Colonic mucosa (tissue), 4 donors: Measurements from ENCODE around the gene P2RX1. TPM values are rescaled to one million over a fixed set of nuclear protein-coding genes. Genes with fewer than 3 reads are reported as not detected.

Source experiments
- DNase-seq: peaks from one replicate; pipeline ENCODE4 v3.0.0-alpha.2; 2020
- H3K27ac ChIP-seq: fragments of 200-600 bp; one replicate; pipeline ENCODE4 v1.8.0; 2021
- H3K27me3 ChIP-seq: fragments of 200-600 bp; one replicate; pipeline ENCODE4 v1.8.0; 2021
- H3K36me3 ChIP-seq: fragments of 200-600 bp; one replicate; pipeline ENCODE4 v1.8.0; 2021
- H3K4me1 ChIP-seq: fragments of 200-600 bp; one replicate; pipeline ENCODE4 v1.8.0; 2021; ENCODE audit warnings: mild to moderate bottlenecking
- H3K4me3 ChIP-seq: fragments of 200-600 bp; one replicate; pipeline ENCODE4 v1.8.0; 2021
- H3K9ac ChIP-seq, 2 donors: one replicate each; pipeline ENCODE4 v1.7.0; 2013; ENCODE audit warnings: control low read depth in 2 of 2, low read depth in 2 of 2, low read length in 2 of 2
- H3K9me3 ChIP-seq: fragments of 200-600 bp; one replicate; pipeline ENCODE4 v1.8.0; 2021
- CTCF ChIP-seq: fragments of 200-600 bp; IDR thresholded peaks from one replicate; pipeline ENCODE4 v1.8.0; 2022; ENCODE audit warnings: antibody characterized with exemption, mild to moderate bottlenecking
- intact Hi-C: fragments of 100-400 bp; cut with DNase I; formaldehyde crosslinking; loops from one replicate; pipeline ENCODE4 v1.14.1; 2022
- total RNA-seq, 2 donors: library from RNA; stranded (reverse); fragmentation: NEBNext Ultra II Directional in 1 of 2; extraction: Animal tissue kit (Norgen Biotek cat#: 25700) in 1 of 2; gene quantifications; one replicate each; pipeline ENCODE4 v1.2.1, GENCODE V29; 2021
- donor health status: healthy.
- donor health status: DM: no; HTN: no; CAD: no.
- donor health status: DM: no; HTN: no; CAD: no.

The P2RX1 gene
- total RNA-seq, 2 donors from 2014 or later: 2.7 to 4.8 TPM

DNA sequence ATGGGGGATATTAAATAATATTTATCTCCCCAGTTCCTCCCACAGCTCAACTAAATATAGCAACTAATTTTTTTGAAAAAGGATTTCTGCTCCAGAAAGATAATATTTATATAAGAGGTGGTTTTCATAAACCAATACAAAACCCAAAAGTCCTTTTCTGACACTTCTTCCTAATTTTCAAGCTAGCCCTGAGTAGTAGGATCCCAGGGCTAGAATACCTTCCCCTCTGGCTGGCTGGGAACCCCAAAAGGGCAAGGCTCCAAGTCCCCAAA lies 46.6 kb upstream of the P2RX1 start:
- Histone ChIP-seq H3K9me3 (no peaks in the 10 kb centered on the region), H3K36me3 (no peaks in the 10 kb centered on the region), H3K9ac (peak overlapping the region; percentile 85 to 95), H3K4me1 (peaks cover 47% of the 10 kb centered on the region), H3K27me3 (no peaks in the 10 kb centered on the region), H3K4me3 (peak overlapping the region; percentile 76), H3K27ac (peak overlapping the region; percentile 97)
- TF ChIP-seq CTCF: no peak
- no peak for DNase-seq
- intact Hi-C loops: no loop called here

GRCh38 chr17:3962217-3962964 lies 46.1 kb upstream of the P2RX1 start:
- Histone ChIP-seq H3K36me3 (no peaks in the 10 kb centered on the region), H3K4me1 (peaks cover 42% of the 10 kb centered on the region), H3K9me3 (no peaks in the 10 kb centered on the region), H3K4me3 (peak overlapping the region; percentile 76), H3K27me3 (no peaks in the 10 kb centered on the region), H3K9ac (peak overlapping the region; percentile 85 to 95), H3K27ac (peak overlapping the region; percentile 97)
- DNase-seq: no peak
- intact Hi-C loops: no loop called here
- TF ChIP-seq CTCF: no peak

- Histone ChIP-seq H3K9ac (peak overlapping the region; percentile 52 to 95), H3K27me3 (no peaks in the 10 kb centered on the region), H3K9me3 (no peaks in the 10 kb centered on the region), H3K4me1 (peaks cover 39% of the 10 kb centered on the region), H3K36me3 (no peaks in the 10 kb centered on the region), H3K4me3 (peak overlapping the region; percentile 1), H3K27ac (peak overlapping the region; percentile 97)
- peak; percentile 74 for DNase-seq
- TF ChIP-seq CTCF: no peak
- intact Hi-C loops: no loop called here
Measured at GRCh38 chr17:3961564-3962047, 45.3 kb upstream of the P2RX1 start.

DNA sequence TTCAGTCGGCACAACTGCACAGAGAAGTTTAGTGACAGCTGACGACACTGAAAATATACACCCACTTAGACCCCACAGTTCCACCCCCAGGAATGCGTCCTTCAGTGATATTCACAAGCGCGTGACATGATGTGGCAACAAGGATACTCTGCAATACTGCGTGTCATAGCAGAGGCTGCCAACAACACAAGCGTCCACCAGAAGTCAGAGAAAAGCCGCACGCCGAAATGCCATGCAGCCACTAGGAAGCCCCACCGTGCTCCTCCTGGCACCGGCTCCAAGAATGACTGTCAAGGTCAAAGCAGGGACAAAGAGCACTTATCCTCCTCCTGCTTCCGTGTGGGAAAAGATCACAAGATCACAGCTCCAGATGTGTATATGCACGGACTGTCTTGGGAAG lies 44.5 kb upstream of the P2RX1 start:
- Histone ChIP-seq H3K27ac (peak overlapping the region; percentile 97), H3K4me3 (no peak overlapping the region), H3K9me3 (no peaks in the 10 kb centered on the region), H3K4me1 (peaks cover 39% of the 10 kb centered on the region), H3K27me3 (no peaks in the 10 kb centered on the region), H3K9ac (peak overlapping the region; percentile 48 to 95), H3K36me3 (no peaks in the 10 kb centered on the region)
- no peak for TF ChIP-seq CTCF
- intact Hi-C loops: no loop called here
- DNase-seq: peak; percentile 67

DNA sequence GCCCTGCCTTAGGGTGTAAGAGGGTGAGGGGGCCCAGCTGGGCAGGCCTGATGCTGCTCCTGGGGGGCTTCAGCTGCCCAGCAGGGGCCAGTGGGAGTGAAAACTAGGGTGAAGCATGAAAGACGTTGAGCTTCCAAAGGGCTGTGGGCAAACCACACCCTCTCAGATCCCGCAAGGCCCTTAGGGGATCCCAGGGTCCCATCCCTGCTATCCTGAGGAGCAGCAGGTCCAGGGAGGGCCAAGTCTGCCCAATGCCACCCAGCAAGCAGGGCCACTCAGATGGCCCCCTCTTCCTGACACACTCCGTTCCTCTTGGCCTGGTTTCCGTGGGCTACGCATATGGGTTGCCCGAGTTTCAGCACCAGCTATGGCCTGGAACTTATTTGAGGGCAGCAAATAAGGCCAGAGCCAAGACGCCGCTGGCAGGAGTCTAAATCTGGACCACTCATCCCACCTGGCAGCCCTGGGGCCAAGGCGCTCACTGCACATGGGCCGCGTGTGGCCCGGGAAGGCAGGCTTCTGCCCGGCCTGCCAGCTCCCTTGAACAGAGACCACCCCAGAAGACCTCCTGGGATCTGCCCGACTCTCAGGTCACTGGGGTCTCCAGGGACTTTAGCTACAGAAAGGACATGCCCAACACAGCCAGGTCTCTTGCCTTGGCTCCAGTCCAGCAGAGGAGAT lies 43.8 kb upstream of the P2RX1 start:
- Histone ChIP-seq H3K9me3 (no peaks in the 10 kb centered on the region), H3K27me3 (no peaks in the 10 kb centered on the region), H3K9ac (peak overlapping the region in 1 of 2 donors; percentile 95), H3K27ac (peak overlapping the region; percentile 97), H3K4me3 (no peak overlapping the region), H3K4me1 (peaks cover 33% of the 10 kb centered on the region), H3K36me3 (no peaks in the 10 kb centered on the region)
- TF ChIP-seq CTCF: no peak
- intact Hi-C loops: no loop called here
- no peak for DNase-seq
